HG03025 (cell line): ENCODE data around the gene SLC12A2.

Experiments
- ATAC-seq: cut with Tn5 transposase; IDR thresholded peaks from one replicate; pipeline ENCODE4 v1.9.1; 2021; ENCODE audit warnings: mild to moderate bottlenecking, moderate library complexity; ENCODE audit not compliant: unreplicated experiment, low FRiP score

The SLC12A2 gene

GRCh38 chr5:128093368-128093767 lies 9.8 kb downstream of the SLC12A2 start:
- no peak for ATAC-seq

- ATAC-seq = no peak
These were observed 13.7 kb downstream of the SLC12A2 start for GRCh38 chr5:128097224-128097623.

- ATAC-seq = no peak
These were observed 14.2 kb downstream of the SLC12A2 start for GRCh38 chr5:128097781-128098180.

GRCh38 chr5:128099944-128100343 lies 16.4 kb downstream of the SLC12A2 start:
- ATAC-seq = no peak

GRCh38 chr5:128100860-128101557 lies 17.4 kb downstream of the SLC12A2 start:
- no peak for ATAC-seq

GRCh38 chr5:128101676-128102075 lies 18.1 kb downstream of the SLC12A2 start:
- ATAC-seq = no peak

- ATAC-seq = no peak
These were observed 21.6 kb downstream of the SLC12A2 start for GRCh38 chr5:128105203-128105602.

- no peak for ATAC-seq
These were observed 25.6 kb downstream of the SLC12A2 start for GRCh38 chr5:128109138-128109537.

GRCh38 chr5:128109766-128110165 lies 26.2 kb downstream of the SLC12A2 start:
- ATAC-seq = no peak

GRCh38 chr5:128111818-128112448 lies 28.4 kb downstream of the SLC12A2 start:
- no peak for ATAC-seq

GRCh38 chr5:128116445-128116844 lies 32.9 kb downstream of the SLC12A2 start:
- no peak for ATAC-seq

- ATAC-seq = no peak
These were observed 34.6 kb downstream of the SLC12A2 start for GRCh38 chr5:128118214-128118613.

GRCh38 chr5:128121651-128122050 lies 38.1 kb downstream of the SLC12A2 start:
- no peak for ATAC-seq

GRCh38 chr5:128123936-128124335 lies 40.4 kb downstream of the SLC12A2 start:
- ATAC-seq = no peak

- ATAC-seq = no peak
These were observed 42.7 kb downstream of the SLC12A2 start for GRCh38 chr5:128126241-128126640.

- no peak for ATAC-seq
These were observed 48.9 kb downstream of the SLC12A2 start for GRCh38 chr5:128132499-128132898.

GRCh38 chr5:128135286-128135685 lies 51.7 kb downstream of the SLC12A2 start:
- no peak for ATAC-seq

GRCh38 chr5:128143911-128144310 lies 60.3 kb downstream of the SLC12A2 start:
- ATAC-seq = no peak

GRCh38 chr5:128144491-128144890 lies 60.9 kb downstream of the SLC12A2 start:
- ATAC-seq = no peak

GRCh38 chr5:128146671-128147070 lies 63.1 kb downstream of the SLC12A2 start:
- no peak for ATAC-seq

- no peak for ATAC-seq
These were observed 71.4 kb downstream of the SLC12A2 start for GRCh38 chr5:128154943-128155342.

GRCh38 chr5:128155776-128156175 lies 72.2 kb downstream of the SLC12A2 start:
- no peak for ATAC-seq
